Daoy (cell line): ENCODE results near the gene TNNC2. TPM values are rescaled to one million over a fixed set of nuclear protein-coding genes. Genes with fewer than 3 reads are reported as not detected.
A peak's percentile ranks its signal among the peaks of the same experiment; 100 is the strongest.

Source experiments
- DNase-seq: peaks from one replicate; pipeline ENCODE4 v3.0.0-alpha.2; 2015; ENCODE audit warnings: low read depth
- total RNA-seq: library from RNA; depleted of rRNA; stranded (reverse); fragments of >200 nt; shearing (Covaris generic); gene quantifications from 2 replicates; pipeline ENCODE4 v1.2.3, GENCODE V29; 2014; rRNA removed

Gene TNNC2
- total RNA-seq, 1 experiment from 2014 or later, result not detected

DNA sequence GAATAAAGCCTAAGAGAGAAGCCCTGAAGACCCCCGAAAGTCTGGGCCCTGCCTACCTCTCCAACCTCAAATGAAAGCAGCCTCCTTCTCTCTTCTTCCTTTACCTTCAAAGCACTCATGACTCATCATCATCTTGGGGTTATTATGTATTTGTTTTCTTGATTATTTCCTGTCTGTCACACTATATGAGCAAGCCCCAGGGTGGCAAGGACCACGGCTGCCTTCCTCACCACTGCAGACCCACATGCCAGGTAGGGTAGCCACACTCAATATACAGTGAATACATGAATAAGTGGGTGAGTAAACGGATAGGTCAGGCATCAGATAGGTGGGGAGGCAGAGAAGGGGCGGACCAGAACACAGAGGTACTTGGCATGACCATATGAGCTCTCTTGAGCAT, 44.2 kb downstream of the TNNC2 start:
- DNase-seq, result peak; percentile 65

- DNase-seq, result peak; percentile 84
Observed at GRCh38 chr20:45781391-45781931, 45.7 kb downstream of the TNNC2 start.

- DNase-seq, result peak; percentile 26
Observed at GRCh38 chr20:45780159-45780558, 47.0 kb downstream of the TNNC2 start.

DNA sequence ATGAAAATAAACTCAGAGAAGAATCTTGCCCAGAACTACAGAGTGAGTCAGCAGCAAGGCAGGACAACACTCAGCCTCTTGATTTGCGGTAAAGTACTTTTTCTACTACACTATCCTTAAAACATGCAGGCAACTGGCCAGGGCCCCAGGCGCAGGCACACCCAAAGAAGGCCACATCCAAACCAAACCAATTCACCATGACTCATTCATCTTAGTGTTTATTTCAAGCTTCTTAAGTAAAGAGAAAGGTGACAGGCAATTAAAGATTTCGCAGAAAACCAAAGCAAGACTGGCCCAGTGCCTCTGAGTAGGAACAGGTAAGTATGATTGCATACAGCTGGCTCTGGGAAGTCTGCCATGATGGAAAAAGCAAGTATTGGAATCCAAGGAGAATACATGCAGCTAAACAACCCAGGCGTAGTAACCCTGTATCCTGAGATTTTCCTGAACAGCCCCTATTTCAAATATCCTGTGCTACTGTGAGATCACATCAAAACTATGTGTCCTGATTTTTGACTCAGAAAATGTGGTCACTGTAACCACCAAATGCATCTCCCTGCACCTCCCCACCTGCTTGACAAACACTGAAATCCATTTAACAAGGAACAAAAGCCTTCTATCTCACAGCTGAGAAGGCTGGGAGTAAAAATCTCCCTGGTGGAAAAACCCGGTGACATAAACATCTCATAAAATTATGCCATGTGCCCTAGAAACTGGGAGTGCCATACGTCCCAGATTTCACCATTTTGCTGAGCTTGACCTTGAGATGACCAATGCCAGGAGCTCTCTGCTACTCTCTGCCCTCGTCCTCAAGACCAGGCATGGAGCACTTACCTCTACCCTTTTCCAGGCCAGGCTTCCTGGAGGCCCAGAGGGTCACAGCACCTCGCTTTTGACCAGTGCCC, 47.8 kb downstream of the TNNC2 start:
- DNase-seq, result peak; percentile 98

- no peak for DNase-seq
Observed at GRCh38 chr20:45776931-45777330, 50.2 kb downstream of the TNNC2 start.

DNA sequence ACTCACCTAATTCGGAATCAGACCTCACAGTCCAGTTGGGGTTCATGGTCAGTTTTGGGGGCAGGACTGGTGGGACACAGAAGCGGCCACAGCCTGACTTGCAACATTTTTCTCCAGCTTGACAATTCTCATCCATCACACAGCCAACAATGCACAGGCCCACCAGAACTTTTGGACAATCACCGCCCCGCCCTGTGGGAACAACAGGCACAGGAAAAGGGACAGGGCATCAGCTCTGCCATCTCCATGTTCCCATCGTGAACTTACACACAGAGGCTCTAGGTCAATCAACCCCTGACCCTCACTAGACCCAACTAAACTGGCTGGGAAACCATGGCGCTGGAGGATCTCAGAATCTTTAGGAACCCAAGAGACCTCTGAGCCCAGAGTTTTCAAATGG, 51.7 kb downstream of the TNNC2 start:
- DNase-seq, result no peak

GRCh38 chr20:45774945-45775344, 52.2 kb downstream of the TNNC2 start:
- no peak for DNase-seq

Other genes starting within 250 kb of the TNNC2 start
- gene WFDC8, start 248.0 kb downstream of the TNNC2 start, total RNA-seq, result not detected in 2 replicates
- gene WFDC10A, start 197.6 kb downstream of the TNNC2 start, total RNA-seq, result not detected in 2 replicates
- gene WFDC9, start 196.0 kb downstream of the TNNC2 start, total RNA-seq, result not detected in 2 replicates
- gene WFDC11, start 157.1 kb downstream of the TNNC2 start, total RNA-seq, result not detected in 2 replicates
- gene WFDC13, start 125.3 kb downstream of the TNNC2 start, total RNA-seq, result not detected in 2 replicates
- not detected in 2 replicates for gene WFDC10B, start 122.3 kb downstream of the TNNC2 start, total RNA-seq
- not detected in 2 replicates for gene SPINT4, start 105.0 kb downstream of the TNNC2 start, total RNA-seq
- gene WFDC3, start 35.4 kb downstream of the TNNC2 start, total RNA-seq, result 2.3 TPM in 1 of 2 replicates, not detected in the other
- gene DNTTIP1, start 35.4 kb downstream of the TNNC2 start, total RNA-seq, result 26.6 and 35.5 TPM in 2 replicates
- 167 and 200 TPM in 2 replicates for gene UBE2C, start 14.7 kb downstream of the TNNC2 start, total RNA-seq
- gene SNX21, start 6.5 kb upstream of the TNNC2 start, total RNA-seq, result 21.2 and 28.2 TPM in 2 replicates
- gene ACOT8, start 30.1 kb upstream of the TNNC2 start, total RNA-seq, result 35.7 and 46.8 TPM in 2 replicates
- gene ZSWIM3, start 30.3 kb upstream of the TNNC2 start, total RNA-seq, result 3.7 and 3.9 TPM in 2 replicates
- 5.9 and 6.8 TPM in 2 replicates for gene ZSWIM1, start 53.9 kb upstream of the TNNC2 start, total RNA-seq
- gene SPATA25, start 60.3 kb upstream of the TNNC2 start, total RNA-seq, result not detected in 2 replicates
- 0.42 and 2.3 TPM in 2 replicates for gene NEURL2, start 63.9 kb upstream of the TNNC2 start, total RNA-seq
- gene CTSA, start 64.0 kb upstream of the TNNC2 start, total RNA-seq, result 25.4 and 34.7 TPM in 2 replicates
- 0.30 and 0.80 TPM in 2 replicates for gene PLTP, start 84.8 kb upstream of the TNNC2 start, total RNA-seq
- gene PCIF1, start 107.4 kb upstream of the TNNC2 start, total RNA-seq, result 2.7 and 3.6 TPM in 2 replicates
- 9.5 and 12.1 TPM in 2 replicates for gene ZNF335, start 144.9 kb upstream of the TNNC2 start, total RNA-seq
- 2.8 and 6.8 TPM in 2 replicates for gene MMP9, start 181.6 kb upstream of the TNNC2 start, total RNA-seq
- 0.54 TPM in 1 of 2 replicates, not detected in the other for gene SLC12A5, start 201.9 kb upstream of the TNNC2 start, total RNA-seq